ENCODE results near the gene PPP6R2.
"Not testable (repeated sequence)": the region's sequence is repeated elsewhere in the genome, so short reads cannot be mapped to it uniquely, and the experiment has no call there.

The PPP6R2 gene

GRCh38 chr22:50432131-50432876, 89.2 kb downstream of the PPP6R2 start:
- DNase-seq (ENCODE audit: low read depth) = no peak

- DNase-seq (ENCODE audit: low read depth) = not testable (repeated sequence)
Observed at GRCh38 chr22:50432877-50433510, 89.9 kb downstream of the PPP6R2 start.

GRCh38 chr22:50434849-50435248, 91.7 kb downstream of the PPP6R2 start:
- DNase-seq (ENCODE audit: low read depth) = no peak

- DNase-seq (ENCODE audit: low read depth) = no peak
Observed at GRCh38 chr22:50435291-50436014, 92.3 kb downstream of the PPP6R2 start.

- DNase-seq (ENCODE audit: low read depth) = no peak
Observed at GRCh38 chr22:50436015-50436830, 93.1 kb downstream of the PPP6R2 start.

GRCh38 chr22:50436841-50437341, 93.8 kb downstream of the PPP6R2 start:
- no peak for DNase-seq (ENCODE audit: low read depth)

GRCh38 chr22:50437511-50438304, 94.6 kb downstream of the PPP6R2 start:
- DNase-seq (ENCODE audit: low read depth) = no peak

- no peak for DNase-seq (ENCODE audit: low read depth)
Observed at GRCh38 chr22:50438305-50439275, 95.5 kb downstream of the PPP6R2 start.

- no peak for DNase-seq (ENCODE audit: low read depth)
Observed at GRCh38 chr22:50439314-50439870, 96.3 kb downstream of the PPP6R2 start.

- no peak for DNase-seq (ENCODE audit: low read depth)
Observed at GRCh38 chr22:50439871-50440331, 96.8 kb downstream of the PPP6R2 start.

- no peak for DNase-seq (ENCODE audit: low read depth)
Observed at GRCh38 chr22:50440544-50441249, 97.6 kb downstream of the PPP6R2 start.

GRCh38 chr22:50441428-50441993, 98.4 kb downstream of the PPP6R2 start:
- no peak for DNase-seq (ENCODE audit: low read depth)

GRCh38 chr22:50443197-50443596, 100.1 kb downstream of the PPP6R2 start:
- no peak for DNase-seq (ENCODE audit: low read depth)

- no peak for DNase-seq (ENCODE audit: low read depth)
Observed at GRCh38 chr22:50443801-50444625, 100.9 kb downstream of the PPP6R2 start.

GRCh38 chr22:50444663-50445062, 101.5 kb downstream of the PPP6R2 start:
- DNase-seq (ENCODE audit: low read depth) = no peak

GRCh38 chr22:50445071-50445879, 102.1 kb downstream of the PPP6R2 start:
- DNase-seq (ENCODE audit: low read depth) = peak; percentile 22

Data from activated gamma-delta T cell treated with anti-CD3 and anti-CD28 coated beads, Interleukin-2, amount 50 U/mL, for 16 hours (primary cell).